HepG2 (cell line): Measurements from ENCODE around the gene KIAA0232. TPM values are rescaled to one million over a fixed set of nuclear protein-coding genes. Genes with fewer than 3 reads are reported as not detected.

ENCODE experiments used
- ARID3A ChIP-seq: IDR thresholded peaks from 2 replicates; pipeline ENCODE4 v1.6.1; 2012; ENCODE audit warnings: low read depth, low read length, improper control_type of control experiment
- ARID4A ChIP-seq: sonication (generic); formaldehyde crosslinking; IDR thresholded peaks from 2 replicates; pipeline ENCODE4 v1.5.0; 2020; ENCODE audit warnings: mild to moderate bottlenecking, missing genetic modification reagents, borderline replicate concordance
- ETV5 ChIP-seq: IDR thresholded peaks from 2 replicates; pipeline ENCODE4 v1.6.1; 2018; ENCODE audit warnings: missing biosample characterization, missing genetic modification reagents, inconsistent platforms, borderline replicate concordance
- GLMP ChIP-seq: sonication (generic); formaldehyde crosslinking; IDR thresholded peaks from 2 replicates; pipeline ENCODE4 v1.9.0; 2021; ENCODE audit warnings: missing genetic modification reagents, mild to moderate bottlenecking, borderline replicate concordance
- HCFC1 ChIP-seq: fragments of 150-350 bp; IDR thresholded peaks from 2 replicates; pipeline ENCODE4 v1.6.1; 2014; ENCODE audit warnings: low read depth, low read length
- HOXA3 ChIP-seq: sonication (generic); formaldehyde crosslinking; IDR thresholded peaks from 2 replicates; pipeline ENCODE4 v1.5.0; 2020; ENCODE audit warnings: missing genetic modification reagents
- HOXD1 ChIP-seq: sonication (generic); formaldehyde crosslinking; IDR thresholded peaks from 2 replicates; pipeline ENCODE4 v1.5.0; 2020; ENCODE audit warnings: missing genetic modification reagents
- IKZF4 ChIP-seq: sonication (generic); formaldehyde crosslinking; IDR thresholded peaks from 2 replicates; pipeline ENCODE4 v1.5.1; 2020; ENCODE audit warnings: borderline replicate concordance, mild to moderate bottlenecking, low read depth, missing genetic modification reagents; ENCODE audit errors: not compliant biosample characterization
- IRF2 ChIP-seq: IDR thresholded peaks from 2 replicates; pipeline ENCODE4 v1.6.1; 2018; ENCODE audit warnings: missing genetic modification reagents, missing compliant biosample characterization
- IRX3 ChIP-seq: sonication (generic); formaldehyde crosslinking; IDR thresholded peaks from 2 replicates; pipeline ENCODE4 v1.8.1; 2023; ENCODE audit warnings: mild to moderate bottlenecking, low read depth, missing genetic modification reagents, borderline replicate concordance
- ISL2 ChIP-seq: sonication (generic); formaldehyde crosslinking; IDR thresholded peaks from 2 replicates; pipeline ENCODE4 v1.5.0; 2020; ENCODE audit warnings: missing genetic modification reagents
- NFE2 ChIP-seq: sonication (generic); formaldehyde crosslinking; IDR thresholded peaks from 2 replicates; pipeline ENCODE4 v1.4.0; 2020; ENCODE audit warnings: missing genetic modification reagents
- PAWR ChIP-seq: sonication (generic); formaldehyde crosslinking; IDR thresholded peaks from 2 replicates; pipeline ENCODE4 v1.4.0; 2020; ENCODE audit warnings: missing genetic modification reagents, mild to moderate bottlenecking, borderline replicate concordance
- SIN3A ChIP-seq: IDR thresholded peaks from 2 replicates; pipeline ENCODE4 v1.6.1; 2011; ENCODE audit warnings: low read depth, mild to moderate bottlenecking, control low read depth, low read length, borderline replicate concordance
- SMC3 ChIP-seq: IDR thresholded peaks from 2 replicates; pipeline ENCODE4 v1.6.1; 2011; ENCODE audit warnings: low read length, improper control_type of control experiment
- ZBTB46 ChIP-seq: sonication (generic); formaldehyde crosslinking; IDR thresholded peaks from 2 replicates; pipeline ENCODE4 v1.4.0; 2020; ENCODE audit warnings: mild to moderate bottlenecking, missing genetic modification reagents, borderline replicate concordance
- ZNF232 ChIP-seq: sonication (generic); formaldehyde crosslinking; IDR thresholded peaks from 2 replicates; pipeline ENCODE4 v1.4.0; 2020; ENCODE audit warnings: missing genetic modification reagents, borderline replicate concordance
- ZNF329 ChIP-seq: sonication (generic); formaldehyde crosslinking; IDR thresholded peaks from 2 replicates; pipeline ENCODE4 v1.9.0; 2021; ENCODE audit warnings: low read depth, mild to moderate bottlenecking, missing genetic modification reagents
- ZNF563 ChIP-seq: sonication (generic); formaldehyde crosslinking; IDR thresholded peaks from 2 replicates; pipeline ENCODE4 v1.8.0; 2022; ENCODE audit warnings: mild to moderate bottlenecking, moderate library complexity, missing genetic modification reagents
- polyA plus RNA-seq, 8 experiments: library from polyadenylated mRNA; depleted of rRNA in 3 of 8; stranded (reverse) in 7 of 8; unstranded in 1 of 8; fragments of >200 nt; fragmentation: Illumina TruSeq in 4 of 8; extraction: Trizol in 4 of 8; gene quantifications; 2 replicates each; pipeline versions ENCODE4 v1.2.1 to v1.2.3, GENCODE V29; 2011 to 2016; ENCODE audit warnings: low read depth in 4 of 8, missing spikeins in 1 of 8, mixed read lengths in 1 of 8; ENCODE audit not compliant: insufficient read depth in 1 of 8
- total RNA-seq, 5 experiments: library from RNA; depleted of rRNA; stranded (reverse); fragments of >200 nt; fragmentation: Illumina TruSeq; extraction: Trizol; gene quantifications; 2 replicates each; pipeline ENCODE4 v1.2.3, GENCODE V29; 2016; ENCODE audit warnings: low read depth in 1 of 5

Gene KIAA0232
- total and polyA plus RNA-seq, 2 of the 13 experiments (the other 11 are each of a cell fraction or from before 2014, with no cell fraction given) = 7.8 to 17.1 TPM

- no peak for TF ChIP-seq GLMP (CRISPR knock-in tag)
- no peak for TF ChIP-seq HCFC1
- peak; percentile 73; the same call in 1 of the 2 replicates for TF ChIP-seq ETV5 (CRISPR knock-in tag)
- TF ChIP-seq ARID3A = no peak; the same call in 1 of the 2 replicates
- TF ChIP-seq SIN3A = 0 out of 2 replicates have a peak, but pooled peaks have one; percentile 53
- peak; percentile 94 for TF ChIP-seq HOXA3 (CRISPR knock-in tag)
- TF ChIP-seq IKZF4 = no peak
- no peak for TF ChIP-seq IRX3 (CRISPR knock-in tag)
- no peak for TF ChIP-seq NFE2 (CRISPR knock-in tag)
- 0 out of 2 replicates have a peak, but pooled peaks have one; percentile 35 for TF ChIP-seq ZNF563 (CRISPR knock-in tag)
- peak; percentile 79 for TF ChIP-seq ISL2 (CRISPR knock-in tag)
- TF ChIP-seq HOXD1 (CRISPR knock-in tag) = peak; percentile 58; the same call in 1 of the 2 replicates
- TF ChIP-seq ARID4A = peak; percentile 83; the same call in 1 of the 2 replicates
- 0 out of 2 replicates have a peak, but pooled peaks have one; percentile 30 for TF ChIP-seq ZNF329 (CRISPR knock-in tag)
- TF ChIP-seq ZNF232 (CRISPR knock-in tag) = peak; percentile 85; the same call in 1 of the 2 replicates
- TF ChIP-seq ZBTB46 (CRISPR knock-in tag) = no peak
- no peak for TF ChIP-seq PAWR (CRISPR knock-in tag)
- peak; percentile 93 for TF ChIP-seq IRF2 (CRISPR knock-in tag)
- peak; percentile 28; the same call in 1 of the 2 replicates for TF ChIP-seq SMC3
These were observed 27.3 kb upstream of the KIAA0232 start (continued) for GRCh38 chr4:6755088-6755753.
